Mammary epithelial cell (primary cell): ENCODE measurements around the gene SFTA2.

Experiments
- EZH2 ChIP-seq: IDR thresholded peaks from 2 replicates; pipeline ENCODE4 v1.6.1; 2012; ENCODE audit warnings: low read length, inconsistent platforms, borderline replicate concordance
- TF ChIP-seq, protein P1 (sequence below), 2 donors: IDR thresholded peaks in 1 of 2; conservative IDR thresholded peaks in 1 of 2; 2 replicates each; pipeline ENCODE4 v1.5.1; 2011 to 2012; ENCODE audit warnings: inconsistent platforms in 2 of 2, low read length in 2 of 2, mild to moderate bottlenecking in 2 of 2, control low read depth in 1 of 2, low read depth in 1 of 2; ENCODE audit not compliant: insufficient read depth in 1 of 2; ENCODE audit errors: extremely low read depth in 1 of 2

DNA sequence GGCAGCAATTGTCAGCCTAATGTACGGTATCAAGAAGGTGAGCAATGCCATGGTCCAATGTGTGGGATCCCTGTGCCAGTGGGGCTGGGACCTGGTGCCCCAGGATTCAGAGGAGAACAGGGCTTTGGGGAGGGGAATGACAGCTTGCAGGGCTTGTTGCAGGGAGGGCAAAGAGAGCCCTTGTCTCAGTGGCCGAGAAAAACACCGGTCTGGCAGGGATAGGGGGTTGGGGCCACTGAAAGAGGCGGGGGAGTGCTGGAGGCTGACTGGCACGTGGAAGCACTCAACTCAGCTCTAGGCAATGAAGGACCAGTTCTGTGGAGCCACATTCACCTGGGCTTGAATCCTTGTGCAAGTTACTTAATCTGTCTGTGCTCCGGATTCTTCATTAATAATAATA is 5.3 kb upstream of the SFTA2 start:
- TF ChIP-seq EZH2 = no peak
- TF ChIP-seq, protein P1, sequence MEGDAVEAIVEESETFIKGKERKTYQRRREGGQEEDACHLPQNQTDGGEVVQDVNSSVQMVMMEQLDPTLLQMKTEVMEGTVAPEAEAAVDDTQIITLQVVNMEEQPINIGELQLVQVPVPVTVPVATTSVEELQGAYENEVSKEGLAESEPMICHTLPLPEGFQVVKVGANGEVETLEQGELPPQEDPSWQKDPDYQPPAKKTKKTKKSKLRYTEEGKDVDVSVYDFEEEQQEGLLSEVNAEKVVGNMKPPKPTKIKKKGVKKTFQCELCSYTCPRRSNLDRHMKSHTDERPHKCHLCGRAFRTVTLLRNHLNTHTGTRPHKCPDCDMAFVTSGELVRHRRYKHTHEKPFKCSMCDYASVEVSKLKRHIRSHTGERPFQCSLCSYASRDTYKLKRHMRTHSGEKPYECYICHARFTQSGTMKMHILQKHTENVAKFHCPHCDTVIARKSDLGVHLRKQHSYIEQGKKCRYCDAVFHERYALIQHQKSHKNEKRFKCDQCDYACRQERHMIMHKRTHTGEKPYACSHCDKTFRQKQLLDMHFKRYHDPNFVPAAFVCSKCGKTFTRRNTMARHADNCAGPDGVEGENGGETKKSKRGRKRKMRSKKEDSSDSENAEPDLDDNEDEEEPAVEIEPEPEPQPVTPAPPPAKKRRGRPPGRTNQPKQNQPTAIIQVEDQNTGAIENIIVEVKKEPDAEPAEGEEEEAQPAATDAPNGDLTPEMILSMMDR (conservative IDR thresholded peaks at IDR 0.05 in 1 of 2, IDR thresholded peaks at IDR 0.05 in 1 of 2; ENCODE audit: extremely low read depth in 1 of 2, insufficient read depth in 1 of 2, low read depth in 1 of 2, low read length in 2 of 2) = no peak
